Coronary artery (tissue), 2 donors: ENCODE results near the gene TMPRSS6.
"Not testable (repeated sequence)": the region's sequence is repeated elsewhere in the genome, so short reads cannot be mapped to it uniquely, and the experiment has no call there.

Source experiments
- DNase-seq: peaks from one replicate; pipeline ENCODE4 v3.0.0-alpha.2; 2017; ENCODE audit warnings: low spot score
- H3K27ac ChIP-seq, 2 donors: fragments of 200-600 bp; sonication (generic); one replicate each; pipeline ENCODE4 v1.5.1; 2016 to 2019
- H3K4me3 ChIP-seq: fragments of 200-600 bp; sonication (generic); 2 replicates; pipeline ENCODE4 v1.5.1; 2016; ENCODE audit warnings: mild to moderate bottlenecking, moderate library complexity
- TF ChIP-seq, protein P1 (sequence below): fragments of 200-600 bp; sonication (generic); IDR thresholded peaks from one replicate; pipeline ENCODE4 v1.5.1; 2019; ENCODE audit warnings: antibody characterized with exemption

The TMPRSS6 gene

DNA sequence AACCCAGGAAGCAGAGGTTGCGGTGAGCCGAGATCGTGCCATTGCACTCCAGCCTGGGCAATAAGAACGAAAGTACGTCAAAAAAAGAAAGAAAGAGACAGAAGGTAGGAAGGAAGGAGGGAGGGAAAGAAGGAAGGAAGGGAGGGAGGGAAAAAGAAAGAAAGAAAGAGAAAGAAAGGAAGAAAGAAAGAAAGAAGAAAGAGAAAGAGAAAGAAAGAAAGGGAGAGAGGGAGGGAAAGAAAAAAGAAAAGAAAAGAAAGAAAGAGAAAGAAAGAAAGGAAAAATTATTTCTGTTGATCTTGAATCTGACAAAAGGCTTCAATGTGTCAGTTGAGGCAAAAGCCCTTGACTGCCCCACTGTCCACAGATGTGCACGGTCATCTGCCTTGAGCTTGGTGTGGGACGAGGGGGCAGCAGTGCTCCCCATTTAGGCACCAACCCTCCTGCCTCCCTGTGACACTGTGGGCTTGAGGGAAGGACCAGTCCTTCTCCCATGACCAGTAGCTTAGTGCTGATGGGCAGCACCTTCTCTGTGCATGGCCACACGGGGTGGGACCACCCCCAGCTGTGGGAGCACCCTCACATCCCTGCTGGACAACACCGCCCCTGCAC, 33.6 kb downstream of the TMPRSS6 start:
- DNase-seq: no peak
- H3K27ac ChIP-seq: no peak overlapping the region
- H3K4me3 ChIP-seq: no peak overlapping the region
- TF ChIP-seq, protein P1, sequence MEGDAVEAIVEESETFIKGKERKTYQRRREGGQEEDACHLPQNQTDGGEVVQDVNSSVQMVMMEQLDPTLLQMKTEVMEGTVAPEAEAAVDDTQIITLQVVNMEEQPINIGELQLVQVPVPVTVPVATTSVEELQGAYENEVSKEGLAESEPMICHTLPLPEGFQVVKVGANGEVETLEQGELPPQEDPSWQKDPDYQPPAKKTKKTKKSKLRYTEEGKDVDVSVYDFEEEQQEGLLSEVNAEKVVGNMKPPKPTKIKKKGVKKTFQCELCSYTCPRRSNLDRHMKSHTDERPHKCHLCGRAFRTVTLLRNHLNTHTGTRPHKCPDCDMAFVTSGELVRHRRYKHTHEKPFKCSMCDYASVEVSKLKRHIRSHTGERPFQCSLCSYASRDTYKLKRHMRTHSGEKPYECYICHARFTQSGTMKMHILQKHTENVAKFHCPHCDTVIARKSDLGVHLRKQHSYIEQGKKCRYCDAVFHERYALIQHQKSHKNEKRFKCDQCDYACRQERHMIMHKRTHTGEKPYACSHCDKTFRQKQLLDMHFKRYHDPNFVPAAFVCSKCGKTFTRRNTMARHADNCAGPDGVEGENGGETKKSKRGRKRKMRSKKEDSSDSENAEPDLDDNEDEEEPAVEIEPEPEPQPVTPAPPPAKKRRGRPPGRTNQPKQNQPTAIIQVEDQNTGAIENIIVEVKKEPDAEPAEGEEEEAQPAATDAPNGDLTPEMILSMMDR: no peak

DNA sequence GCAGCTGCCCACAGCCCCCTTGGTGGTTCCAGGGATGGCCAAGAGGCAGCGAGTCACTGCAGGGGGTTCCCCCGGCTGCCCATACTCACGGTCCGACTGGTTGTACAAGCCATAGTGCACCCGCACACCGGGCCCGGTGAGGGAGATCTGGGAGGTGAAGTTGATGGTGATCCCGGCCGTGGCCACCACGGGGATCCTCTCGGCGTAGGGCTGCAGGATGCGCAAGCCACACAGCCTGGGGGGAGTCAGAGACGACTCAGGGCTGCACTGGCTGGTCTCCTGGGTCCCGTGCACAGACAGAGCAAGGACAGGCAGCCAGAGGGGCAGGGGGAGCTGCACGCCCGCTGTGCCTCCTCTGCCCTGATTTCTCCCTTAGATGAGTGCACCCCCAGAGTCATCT, 34.5 kb downstream of the TMPRSS6 start:
- TF ChIP-seq, protein P1: no peak
- Histone ChIP-seq H3K27ac (no peak overlapping the region), H3K4me3 (no peak overlapping the region)
- no peak for DNase-seq

DNA sequence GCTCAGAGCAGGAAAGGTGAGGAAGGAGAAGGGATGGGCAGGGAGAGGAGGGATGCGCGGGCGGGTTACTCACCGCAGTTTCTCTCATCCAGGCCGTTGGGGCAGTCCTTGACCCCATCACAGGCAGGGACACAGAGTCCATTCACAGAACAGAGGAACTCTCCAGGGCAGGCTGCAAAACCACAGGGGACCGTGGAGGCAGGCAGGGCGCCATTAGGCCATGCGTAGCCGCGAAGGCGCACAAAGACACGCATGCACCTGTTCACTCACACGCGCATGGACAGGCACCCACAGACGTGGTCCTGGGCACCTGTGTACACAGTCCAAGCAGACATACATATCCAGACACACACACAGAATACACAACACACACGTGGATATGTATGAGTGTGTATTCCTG, 35.0 kb downstream of the TMPRSS6 start:
- no peak for DNase-seq

DNA sequence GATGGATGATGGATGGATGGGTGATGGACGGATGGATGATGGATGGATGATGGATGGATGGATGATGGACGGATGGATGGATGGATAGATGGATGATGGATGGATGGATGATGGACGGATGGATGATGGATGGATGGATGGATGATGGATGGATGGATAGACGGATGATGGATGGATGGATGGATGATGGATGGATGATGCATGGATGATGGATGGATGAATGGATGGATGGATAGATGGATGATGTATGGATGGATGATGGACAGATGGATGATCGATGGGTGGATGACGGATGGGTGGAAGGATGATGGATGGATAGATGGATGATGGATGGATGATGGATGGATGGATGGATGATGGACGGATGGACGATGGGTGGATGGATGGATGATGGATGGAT, 36.8 kb downstream of the TMPRSS6 start:
- Histone ChIP-seq H3K27ac (no peak overlapping the region), H3K4me3 (no peak overlapping the region)
- TF ChIP-seq, protein P1: no peak
- no peak for DNase-seq

More for the DNA sequence above, 35.0 kb downstream of the TMPRSS6 start:
- Histone ChIP-seq H3K27ac (no peak overlapping the region), H3K4me3 (no peak overlapping the region)
- TF ChIP-seq, protein P1: no peak

DNA sequence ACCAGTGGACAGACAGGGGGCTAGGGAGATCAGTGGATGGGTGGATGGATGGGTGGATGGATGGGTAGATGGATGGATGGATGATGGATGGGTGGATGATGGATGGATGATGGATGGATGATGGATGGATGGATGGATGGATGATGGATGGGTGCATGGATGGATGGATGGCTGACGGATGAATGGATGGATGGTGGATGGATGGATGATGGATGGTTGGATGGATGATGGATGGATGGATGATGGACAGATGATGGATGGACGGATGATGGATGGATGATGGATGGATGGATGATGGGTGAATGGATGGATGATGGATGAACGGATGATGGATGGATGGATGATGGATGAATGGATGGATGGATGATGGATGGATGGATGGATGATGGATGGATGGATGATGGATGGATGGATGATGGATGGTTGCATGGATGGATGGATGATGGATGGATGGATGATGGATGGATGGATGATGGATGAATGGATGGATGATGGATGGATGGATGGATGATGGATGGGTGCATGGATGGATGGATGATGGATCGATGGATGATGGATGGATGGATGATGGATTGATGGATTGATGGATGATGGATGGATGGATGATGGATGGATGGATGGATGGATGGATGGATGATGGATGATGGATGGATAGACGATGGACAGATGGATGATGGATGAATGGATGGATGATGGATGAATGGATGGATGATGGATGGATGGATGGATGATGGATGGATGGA, 37.5 kb downstream of the TMPRSS6 start:
- H3K4me3 ChIP-seq, H3K27ac ChIP-seq, DNase-seq: not testable (repeated sequence)

DNA sequence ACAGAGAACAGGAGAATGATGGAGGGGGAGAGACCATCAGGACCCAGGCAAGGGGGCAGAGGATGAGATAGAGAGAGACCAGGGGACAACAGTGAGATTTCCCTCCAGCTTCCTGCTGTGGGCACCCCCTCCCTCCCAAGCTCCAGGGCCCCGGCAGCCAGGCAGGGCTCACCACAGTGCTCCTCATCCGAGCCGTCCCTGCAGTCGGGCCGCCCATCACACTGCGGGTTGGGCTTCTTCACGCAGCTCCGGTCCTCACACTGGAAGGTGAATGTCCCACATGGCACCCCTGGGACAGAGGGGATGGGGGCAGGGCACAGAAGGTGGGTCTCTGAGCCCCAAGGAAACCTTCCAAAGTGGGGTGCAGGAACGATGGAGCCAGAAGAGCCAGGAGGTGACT, 38.8 kb downstream of the TMPRSS6 start:
- Histone ChIP-seq H3K27ac (no peak overlapping the region), H3K4me3 (no peak overlapping the region)
- no peak for DNase-seq
- TF ChIP-seq, protein P1: no peak

DNA sequence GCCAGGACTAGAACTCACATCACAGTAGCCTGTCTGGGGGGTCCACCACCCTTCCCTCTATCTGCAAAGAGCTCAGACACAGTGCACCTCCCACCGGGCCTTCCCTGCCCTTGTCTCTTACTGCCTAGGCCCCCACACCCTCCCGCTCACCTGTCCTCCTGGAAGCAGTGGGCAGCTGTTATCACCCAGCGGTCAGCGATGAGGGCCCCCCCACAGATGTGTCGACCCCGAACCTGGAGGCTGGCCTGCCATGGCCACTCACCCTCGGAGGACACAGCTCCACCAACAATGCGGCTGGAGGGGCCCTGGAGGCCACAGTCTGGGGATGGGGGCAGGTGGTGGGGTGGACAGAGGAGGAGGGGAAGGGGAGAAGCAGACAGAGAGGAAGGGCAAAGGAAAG, 39.2 kb downstream of the TMPRSS6 start:
- Histone ChIP-seq H3K27ac (no peak overlapping the region), H3K4me3 (no peak overlapping the region)
- TF ChIP-seq, protein P1: no peak
- no peak for DNase-seq
